NCI-H2107 (cell line): ENCODE measurements around the gene HOXD8.

Experiments used
- DNase-seq: peaks from one replicate; lab custom pipeline; 2025; lab: John Stamatoyannopoulos, UW

HOXD8 gene

DNA sequence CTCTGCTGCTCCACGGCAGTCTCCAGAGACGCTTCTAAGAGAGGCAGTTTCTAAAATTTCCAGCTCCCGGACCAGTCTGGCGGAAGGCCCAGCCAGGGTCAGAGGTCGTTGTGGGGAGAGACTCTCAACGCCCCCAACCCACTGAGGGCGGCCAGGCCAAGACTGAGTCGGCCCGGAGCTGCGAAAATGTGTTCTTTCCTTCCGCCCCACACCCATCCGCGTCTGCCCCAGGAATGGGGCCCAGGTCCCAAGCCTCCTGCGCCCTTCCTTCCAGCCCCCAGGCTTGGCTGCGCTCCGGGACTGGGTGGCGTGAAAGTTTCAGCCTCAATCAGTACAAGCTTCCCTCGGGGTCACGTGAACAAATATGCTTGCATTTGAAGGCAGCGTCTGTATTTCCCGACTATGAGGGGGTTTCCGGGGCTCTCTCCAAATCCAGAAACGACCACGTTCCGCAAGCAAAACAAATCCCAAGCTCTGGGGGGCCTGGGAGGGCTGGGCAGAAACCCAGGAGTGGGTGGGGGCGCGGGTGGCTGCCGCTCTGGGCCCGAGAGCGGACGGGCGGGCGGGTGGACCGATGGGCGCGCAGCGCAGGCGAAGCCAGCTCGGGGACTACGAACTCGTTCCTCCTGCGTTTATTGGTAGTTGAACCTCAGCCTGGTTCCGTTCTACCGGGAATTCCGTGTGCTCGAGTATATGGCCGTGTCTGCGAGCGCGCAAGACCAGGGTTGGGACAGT is 30.9 kb downstream of the HOXD8 start:
- no peak for DNase-seq

DNA sequence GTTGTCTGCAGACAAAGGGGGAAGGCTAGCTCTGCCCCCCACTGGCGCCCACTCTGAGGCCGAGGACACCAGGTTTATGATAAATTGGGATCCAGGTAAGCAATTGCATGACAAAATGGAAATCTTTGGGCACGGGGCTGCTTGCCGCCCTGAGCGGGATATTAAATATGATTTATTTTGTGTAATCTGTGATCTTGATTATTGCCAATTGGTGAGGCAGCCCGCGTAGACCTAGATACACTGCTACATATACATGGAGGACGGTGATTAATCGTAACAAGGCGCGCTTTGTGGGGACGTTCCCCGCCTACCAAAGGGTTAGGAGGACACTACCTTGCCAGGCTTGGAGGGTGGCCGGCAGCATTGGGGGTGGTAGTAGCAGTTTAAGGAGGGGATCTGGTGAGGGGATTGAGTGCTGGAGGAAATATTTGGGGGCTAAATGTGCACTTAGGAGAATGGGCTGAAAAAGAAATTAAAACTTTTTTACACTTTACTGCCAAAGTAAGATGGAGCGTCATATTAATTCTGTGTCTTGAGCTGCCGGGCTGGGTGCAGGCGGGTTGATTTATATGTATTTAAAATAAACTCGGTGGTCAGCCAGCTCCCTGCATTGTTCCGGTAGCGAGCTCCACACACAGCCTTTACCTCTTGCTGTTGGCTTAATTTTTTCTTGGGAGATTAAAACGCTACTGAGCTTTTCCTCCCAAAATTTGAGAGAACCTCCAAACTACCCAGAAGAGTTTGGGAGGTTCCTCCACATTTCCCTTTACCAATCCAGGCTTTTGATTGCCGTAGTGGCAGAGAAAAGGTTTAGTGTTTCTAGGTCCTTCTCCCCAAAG is 31.7 kb downstream of the HOXD8 start:
- no peak for DNase-seq

DNA sequence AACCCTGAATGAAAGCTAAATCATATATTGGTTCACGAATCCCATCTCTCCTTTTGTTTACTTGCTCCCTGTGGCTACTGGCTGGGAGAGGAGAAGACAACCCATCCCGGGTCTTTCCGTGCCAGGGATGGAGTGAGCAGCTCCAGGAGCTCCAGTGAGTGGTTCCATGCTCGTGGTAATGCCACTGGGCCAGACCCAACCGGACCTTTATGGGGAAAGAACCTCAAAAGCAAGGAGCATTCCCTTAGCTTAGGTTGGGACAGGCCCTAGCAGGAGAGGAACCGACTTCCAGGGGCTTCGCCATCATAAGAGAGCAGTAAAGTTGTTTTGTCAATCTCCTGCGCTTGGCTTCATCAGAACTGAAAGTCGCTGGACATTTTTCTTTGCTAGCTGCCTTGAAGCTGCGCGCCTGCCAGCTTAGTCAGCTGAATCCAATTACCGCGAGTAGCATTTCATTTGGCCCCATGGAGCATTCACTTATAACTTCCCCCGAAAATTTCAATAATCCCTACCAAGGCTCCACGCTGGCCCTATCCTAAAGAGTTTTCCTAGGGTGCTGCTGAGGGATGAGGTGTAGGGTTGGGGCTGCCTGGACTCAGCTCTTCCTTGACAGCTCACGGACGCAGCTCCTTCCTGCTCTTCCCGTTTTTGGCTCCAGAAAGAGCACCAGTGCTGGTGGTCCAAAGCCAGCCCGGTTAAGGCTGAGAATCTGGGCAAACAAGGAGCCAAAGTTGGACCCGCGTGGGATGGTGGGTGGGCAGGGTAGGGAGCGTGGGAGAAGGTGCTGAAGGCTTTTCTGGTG is 32.5 kb downstream of the HOXD8 start:
- no peak for DNase-seq

DNA sequence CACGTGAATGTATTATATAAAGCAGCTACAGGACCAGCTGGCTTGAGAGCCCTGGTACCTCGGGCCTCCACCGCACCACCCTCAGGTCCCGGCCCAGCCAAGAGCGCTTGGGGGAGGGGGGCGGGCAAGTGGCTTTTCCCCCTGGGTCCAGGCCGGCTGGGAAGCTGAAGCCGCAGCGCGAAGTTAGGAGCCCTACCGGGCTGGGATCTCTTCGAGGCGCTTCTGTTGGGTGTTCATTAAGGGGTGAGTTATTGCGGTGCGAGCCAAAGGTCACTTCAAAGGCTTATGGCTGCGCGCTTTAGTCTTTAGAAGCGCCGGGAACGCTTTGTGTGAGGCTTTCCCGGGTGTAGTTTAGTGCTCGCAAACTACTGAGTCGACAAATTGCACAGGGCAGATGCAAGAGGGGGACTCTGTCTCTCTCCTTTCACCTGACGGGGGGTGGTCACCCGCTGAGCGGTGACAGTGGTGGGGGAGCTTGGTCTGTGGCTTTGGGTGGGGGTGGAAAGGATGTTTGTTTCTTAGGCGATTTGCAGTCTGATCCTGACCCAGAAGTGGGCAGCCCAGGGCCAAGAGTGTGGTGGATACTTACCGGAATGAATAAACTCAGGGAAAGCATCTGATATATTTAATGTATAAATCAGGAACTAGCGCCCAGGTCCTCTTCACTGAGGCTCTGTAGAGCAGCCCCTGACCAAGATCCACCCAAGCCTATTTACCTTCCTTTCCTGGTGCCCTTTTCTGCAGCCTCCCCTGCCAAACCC is 33.6 kb downstream of the HOXD8 start:
- DNase-seq: no peak

DNA sequence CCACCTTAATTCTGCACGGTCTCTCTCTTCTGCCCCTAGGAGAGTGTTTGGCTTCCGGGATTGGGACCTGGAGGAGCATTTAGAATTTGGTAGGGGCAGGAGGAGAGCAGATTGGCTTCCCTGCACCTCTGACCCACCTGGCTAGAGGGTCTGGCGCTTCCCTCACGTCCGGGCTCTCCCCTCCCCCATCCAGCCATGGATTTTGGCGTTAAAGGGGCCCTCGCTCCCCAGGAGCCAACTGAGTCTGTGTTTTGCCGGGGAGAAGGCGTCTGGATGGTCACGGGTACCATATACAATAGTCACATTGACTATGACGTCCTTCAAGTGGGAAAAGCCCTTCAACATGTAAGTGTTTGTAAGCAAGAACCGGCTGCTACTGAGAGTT is 34.2 kb downstream of the HOXD8 start:
- DNase-seq: no peak

DNA sequence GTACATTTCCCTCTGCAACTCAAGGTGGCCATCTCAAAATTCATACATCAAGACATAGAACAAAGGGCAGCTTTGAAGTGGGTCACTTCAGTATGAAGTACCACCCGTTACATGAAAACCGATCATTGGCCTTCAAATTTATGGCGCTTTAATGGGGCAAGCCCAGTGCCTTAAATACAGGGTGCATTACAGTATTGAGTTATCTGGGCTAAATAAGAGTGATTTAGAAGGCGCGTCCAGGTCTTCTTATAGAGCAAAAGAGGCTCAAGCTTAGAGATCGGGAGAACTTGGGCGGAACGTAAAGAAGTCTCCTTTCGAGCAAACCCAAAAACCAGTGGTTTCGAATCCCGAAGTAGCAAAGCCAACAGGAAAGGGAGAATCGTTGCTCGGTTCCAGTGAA is 34.7 kb downstream of the HOXD8 start:
- DNase-seq: no peak

DNA sequence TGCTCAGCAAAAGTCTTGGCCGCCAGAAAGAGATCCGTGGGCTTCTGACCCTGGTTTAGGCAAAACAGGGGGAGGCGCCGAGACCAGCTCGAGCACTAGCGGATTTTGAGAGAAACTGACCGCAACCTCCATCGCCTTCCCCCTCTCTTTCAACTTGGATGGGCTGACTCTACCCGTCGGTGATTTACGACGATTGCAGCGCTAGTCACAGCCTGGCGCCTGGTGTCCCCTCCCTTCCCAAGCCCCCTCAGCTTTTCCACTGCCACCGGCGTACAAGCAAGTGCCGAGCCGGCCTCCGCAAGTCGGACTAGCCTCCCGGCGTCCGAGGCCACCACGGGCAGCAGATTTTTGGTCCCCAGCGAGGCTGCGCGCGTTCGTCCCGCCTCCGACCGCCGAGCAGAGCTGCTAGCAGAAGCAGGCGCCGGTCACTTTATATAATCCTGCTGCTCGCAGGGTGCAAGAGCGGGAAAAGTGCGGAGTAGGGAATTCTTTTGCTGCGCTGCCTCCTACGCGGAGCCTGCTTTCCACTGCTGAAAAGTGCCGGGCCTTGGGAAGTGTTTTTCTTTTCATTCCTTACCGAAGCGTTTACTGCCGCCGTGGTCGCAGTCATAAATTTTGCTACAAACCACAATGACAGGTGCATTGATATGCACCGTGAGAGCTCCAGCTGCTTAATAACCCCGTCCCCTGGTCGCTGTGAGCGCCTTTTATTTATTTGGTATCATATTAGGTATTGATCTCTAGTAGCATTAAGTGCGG is 35.3 kb downstream of the HOXD8 start:
- DNase-seq: no peak

DNA sequence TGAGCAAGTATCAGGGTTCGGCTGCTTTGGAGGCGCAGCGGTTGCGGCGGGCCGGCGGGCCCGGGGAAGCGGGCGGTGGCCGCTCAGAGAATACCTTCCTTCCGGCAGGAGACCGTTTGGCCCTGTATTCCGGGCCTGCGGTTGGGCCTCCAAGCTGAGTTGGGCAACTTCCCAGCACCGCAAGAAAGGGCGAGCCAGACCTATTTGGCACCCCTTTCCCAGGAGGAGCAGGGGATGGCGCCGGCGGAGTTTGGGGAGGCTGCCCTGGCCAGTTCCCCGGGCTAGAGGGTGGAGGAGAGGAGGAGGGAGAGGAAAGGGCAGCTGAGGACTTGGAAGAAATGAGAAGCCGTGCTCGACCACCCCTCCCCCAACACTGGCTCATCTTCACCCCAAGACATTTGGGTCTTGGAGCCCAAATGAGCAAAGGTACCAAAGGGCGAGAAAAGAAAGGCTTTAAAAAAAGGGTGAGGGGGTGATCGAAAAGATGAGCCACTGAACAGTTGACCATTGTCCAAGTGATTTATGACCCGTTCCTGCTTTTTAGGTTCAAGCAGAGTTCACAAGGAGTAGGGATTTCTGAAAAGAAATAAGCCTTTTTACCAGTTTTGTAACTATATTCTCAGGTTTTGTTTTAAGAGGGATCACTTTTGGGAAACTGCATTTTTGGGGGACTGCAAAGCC is 36.0 kb downstream of the HOXD8 start:
- DNase-seq: no peak

DNA sequence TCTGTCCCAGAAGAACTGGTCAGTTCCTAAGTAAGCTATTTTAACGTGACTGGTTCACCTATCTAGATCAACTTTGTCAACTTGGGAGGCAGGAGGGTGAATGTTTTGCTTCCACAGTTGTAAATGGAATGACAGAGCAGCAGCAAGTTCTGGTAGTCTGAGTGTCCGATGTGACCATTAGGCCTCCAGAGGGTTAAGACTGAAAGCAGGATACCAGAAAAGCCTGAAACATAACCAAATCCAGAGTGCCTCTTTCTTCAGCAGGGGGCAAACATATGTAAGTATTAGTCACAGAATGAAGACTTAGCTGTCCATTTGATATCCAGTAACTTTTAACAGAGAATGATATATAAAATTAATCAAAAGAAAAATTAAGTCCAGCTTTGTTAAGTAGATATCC is 36.8 kb downstream of the HOXD8 start:
- DNase-seq: no peak

DNA sequence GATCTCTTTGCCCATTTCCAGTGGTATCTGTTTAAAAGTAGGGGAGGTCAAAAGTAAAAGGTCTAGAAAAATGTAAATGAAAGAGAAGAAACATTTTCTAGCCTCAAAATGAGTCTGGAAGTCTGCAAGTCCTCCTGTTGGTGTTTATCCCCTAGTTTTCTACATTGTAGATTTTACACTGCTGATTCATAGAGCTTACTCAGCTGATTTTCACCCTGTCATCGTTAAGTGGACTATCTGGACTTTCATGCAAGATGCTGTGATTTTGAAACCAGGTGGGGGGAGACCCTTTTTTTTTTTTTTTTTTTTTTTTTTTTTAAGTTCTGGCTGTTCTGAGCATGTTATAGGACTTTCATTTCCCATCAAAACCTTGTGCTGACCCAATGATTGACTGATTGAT is 37.9 kb downstream of the HOXD8 start:
- DNase-seq: no peak

DNA sequence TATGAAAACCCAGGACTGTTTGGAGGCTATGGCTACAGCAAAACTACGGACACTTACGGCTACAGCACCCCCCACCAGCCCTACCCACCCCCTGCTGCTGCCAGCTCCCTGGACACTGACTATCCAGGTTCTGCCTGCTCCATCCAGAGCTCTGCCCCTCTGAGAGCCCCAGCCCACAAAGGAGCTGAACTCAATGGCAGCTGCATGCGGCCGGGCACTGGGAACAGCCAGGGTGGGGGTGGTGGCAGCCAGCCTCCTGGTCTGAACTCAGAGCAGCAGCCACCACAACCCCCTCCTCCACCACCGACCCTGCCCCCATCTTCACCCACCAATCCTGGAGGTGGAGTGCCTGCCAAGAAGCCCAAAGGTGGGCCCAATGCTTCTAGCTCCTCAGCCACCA is 39.7 kb downstream of the HOXD8 start:
- DNase-seq: no peak

DNA sequence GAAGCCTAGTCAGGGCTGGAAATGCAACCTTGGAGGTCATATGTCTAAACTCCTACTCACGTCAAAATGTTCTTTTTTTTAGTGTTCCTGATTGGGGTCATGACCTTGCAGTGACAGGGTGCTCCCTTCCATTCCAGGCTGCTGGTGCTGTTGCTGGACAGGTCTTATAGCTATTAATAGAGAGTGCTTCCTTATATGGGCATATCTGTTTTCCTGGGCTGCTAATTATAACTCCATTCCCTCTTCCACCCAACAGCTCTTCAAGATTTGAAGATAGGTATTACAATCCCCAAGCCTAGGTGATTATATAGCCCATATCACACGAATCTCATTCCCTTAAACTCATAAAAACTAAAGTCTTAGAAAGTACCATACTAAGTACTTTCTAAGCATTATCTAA is 40.2 kb downstream of the HOXD8 start:
- DNase-seq: no peak

DNA sequence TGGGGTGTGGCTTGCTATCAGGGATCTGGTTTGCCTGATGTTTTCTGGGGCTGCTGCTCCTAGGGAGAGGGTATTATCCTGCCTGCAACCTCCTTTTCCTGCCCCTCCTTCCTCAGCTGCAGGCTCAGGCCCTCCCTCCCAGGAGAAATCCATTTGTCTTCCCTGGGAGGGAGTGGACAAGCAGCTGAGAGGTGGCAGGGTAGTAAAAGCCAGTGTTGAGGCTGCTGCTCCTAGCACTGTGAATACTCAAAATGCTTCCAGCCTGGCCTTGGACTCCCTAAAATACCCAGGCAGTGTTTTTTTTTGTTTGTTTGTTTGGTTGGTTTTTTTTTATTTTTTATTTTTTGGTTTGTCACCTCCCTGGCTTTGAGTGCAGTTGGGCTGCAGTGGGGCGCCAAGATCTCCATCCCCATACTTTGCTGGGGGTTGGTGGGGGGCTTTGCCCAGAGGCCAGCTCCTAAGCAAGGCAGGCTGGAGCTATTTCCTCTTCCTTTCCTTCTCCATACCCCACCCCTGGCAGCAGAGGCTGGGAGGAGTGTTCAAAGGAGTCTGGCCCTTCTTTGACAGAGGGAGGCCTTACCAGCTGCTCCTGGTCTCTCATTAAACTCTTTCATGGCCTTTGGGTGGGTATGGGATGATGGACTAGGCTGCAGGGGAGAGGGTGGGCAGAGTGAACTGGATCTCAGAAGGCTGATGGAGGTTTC is 41.2 kb downstream of the HOXD8 start:
- no peak for DNase-seq

DNA sequence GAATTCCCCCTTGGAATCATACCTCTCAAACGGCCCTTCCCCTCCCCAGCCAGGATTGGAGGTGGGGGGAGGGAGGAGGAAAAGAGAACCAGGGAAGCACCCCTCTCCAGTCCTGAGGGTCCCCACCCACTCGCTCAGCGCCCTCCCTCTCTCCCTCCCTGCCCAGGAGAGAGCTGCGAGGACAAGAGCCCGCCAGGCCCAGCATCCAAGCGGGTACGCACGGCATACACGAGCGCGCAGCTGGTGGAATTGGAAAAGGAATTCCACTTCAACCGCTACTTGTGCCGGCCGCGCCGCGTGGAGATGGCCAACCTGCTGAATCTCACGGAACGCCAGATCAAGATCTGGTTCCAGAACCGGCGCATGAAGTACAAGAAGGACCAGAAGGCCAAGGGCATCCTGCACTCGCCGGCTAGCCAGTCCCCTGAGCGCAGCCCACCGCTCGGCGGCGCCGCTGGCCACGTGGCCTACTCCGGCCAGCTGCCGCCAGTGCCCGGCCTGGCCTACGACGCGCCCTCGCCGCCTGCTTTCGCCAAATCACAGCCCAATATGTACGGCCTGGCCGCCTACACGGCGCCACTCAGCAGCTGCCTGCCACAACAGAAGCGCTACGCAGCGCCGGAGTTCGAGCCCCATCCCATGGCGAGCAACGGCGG is 42.0 kb downstream of the HOXD8 start:
- no peak for DNase-seq

DNA sequence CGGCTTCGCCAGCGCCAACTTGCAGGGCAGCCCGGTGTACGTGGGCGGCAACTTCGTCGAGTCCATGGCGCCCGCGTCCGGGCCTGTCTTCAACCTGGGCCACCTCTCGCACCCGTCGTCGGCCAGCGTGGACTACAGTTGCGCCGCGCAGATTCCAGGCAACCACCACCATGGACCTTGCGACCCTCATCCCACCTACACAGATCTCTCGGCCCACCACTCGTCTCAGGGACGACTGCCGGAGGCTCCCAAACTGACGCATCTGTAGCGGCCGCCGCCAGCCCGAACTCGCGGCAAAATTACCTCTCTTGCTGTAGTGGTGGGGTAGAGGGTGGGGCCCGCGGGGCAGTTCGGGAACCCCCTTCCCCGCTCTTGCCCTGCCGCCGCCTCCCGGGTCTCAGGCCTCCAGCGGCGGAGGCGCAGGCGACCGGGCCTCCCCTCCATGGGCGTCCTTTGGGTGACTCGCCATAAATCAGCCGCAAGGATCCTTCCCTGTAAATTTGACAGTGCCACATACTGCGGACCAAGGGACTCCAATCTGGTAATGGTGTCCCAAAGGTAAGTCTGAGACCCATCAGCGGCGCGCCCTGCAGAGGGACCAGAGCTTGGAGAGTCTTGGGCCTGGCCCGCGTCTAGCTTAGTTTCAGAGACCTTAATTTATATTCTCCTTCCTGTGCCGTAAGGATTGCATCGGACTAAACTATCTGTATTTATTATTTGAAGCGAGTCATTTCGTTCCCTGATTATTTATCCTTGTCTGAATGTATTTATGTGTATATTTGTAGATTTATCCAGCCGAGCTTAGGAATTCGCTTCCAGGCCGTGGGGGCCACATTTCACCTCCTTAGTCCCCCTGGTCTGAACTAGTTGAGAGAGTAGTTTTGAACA is 42.7 kb downstream of the HOXD8 start:
- no peak for DNase-seq

DNA sequence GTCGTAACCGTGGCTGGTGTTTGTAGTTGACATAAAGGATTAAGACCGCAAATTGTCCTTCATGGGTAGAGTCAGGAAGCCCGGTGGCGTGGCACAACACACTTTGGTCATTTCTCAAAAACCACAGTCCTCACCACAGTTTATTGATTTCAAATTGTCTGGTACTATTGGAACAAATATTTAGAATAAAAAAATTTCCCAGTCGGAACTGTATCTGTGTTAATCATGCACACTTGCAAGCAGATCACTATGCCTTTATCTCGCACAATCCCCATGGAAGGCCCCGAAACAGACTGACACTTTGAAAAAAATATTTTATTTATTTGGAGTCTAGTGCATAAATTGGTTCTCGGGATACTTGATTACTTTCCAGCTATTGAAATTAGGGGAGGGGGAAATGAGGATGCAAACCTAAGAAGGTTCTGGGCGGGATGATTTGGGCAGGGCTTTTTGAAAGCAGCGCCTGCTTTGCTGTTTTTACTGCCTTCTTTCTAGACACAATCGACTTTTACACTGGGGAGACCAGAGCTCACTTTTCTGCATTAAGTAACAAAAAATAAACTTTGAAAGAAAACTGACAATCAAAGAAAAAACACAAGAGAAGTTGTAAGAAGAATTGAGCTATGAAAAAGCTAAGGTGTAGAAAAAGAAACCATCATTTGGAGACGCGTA is 43.5 kb downstream of the HOXD8 start:
- DNase-seq: no peak

DNA sequence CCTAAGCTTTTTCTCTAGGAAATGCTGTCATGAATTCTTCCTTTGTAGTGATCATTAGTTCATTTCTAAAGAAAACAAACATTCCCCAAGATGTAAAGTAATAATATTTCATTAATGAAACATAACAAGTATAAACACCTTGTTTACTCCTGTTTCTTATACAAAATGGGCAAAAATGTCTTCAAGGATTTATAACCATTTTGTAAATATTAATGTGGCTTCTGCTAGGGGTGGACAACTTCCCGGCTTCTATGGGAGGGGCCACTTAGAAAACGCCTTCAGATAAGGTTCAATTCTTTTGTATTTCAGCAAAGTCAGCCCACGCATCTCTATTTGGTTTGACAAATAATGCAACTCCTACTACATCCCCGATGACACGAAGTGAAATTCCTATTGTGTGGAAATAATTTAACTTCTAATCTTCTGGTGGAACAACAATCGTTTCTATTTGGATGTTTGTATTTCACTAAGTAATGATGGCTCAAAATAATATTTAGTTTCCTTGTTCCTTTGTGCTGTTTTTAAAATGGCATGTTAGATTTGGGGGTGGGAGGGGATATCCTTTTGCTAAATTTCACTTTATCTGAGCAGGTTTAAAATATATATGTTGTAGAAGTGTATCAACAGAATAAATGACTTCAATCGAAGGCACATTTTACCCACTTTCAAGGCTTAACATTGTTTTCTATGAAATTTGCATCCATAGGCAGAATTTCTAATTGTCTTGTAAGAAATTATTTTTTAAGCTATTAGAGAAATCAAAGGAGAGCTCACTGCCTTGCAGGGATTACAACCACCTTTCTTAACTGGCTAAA is 44.3 kb downstream of the HOXD8 start:
- no peak for DNase-seq
